LNCAP (cell line): ENCODE data around the gene CEP290.

ENCODE experiments used
- CTCF ChIP-seq: fragments of 450-650 bp; IDR thresholded peaks from 2 replicates; pipeline ENCODE4 v1.5.1; 2017; ENCODE audit warnings: mild to moderate bottlenecking

Gene CEP290

DNA sequence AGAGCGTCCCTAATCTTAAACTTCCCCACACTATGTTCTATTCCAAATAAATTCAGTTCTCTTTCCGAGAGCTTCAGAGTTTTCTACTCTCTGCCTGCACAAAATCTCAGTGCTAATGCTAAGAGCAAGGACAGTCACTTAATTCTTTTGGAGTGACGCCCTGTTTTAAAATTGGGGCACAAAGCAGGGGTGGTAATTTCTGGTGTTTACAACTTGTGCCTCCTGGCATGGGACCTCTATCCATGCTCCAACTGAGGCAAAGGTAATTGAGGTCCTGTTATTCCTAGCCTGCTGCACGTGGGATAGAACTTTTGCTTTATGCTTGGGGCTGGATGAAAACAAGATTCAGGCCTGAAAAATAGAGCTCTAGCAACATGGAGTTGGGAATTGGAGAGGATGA lies 135.5 kb downstream of the CEP290 start:
- no peak for TF ChIP-seq CTCF

GRCh38 chr12:88001327-88001726 lies 140.6 kb downstream of the CEP290 start:
- no peak for TF ChIP-seq CTCF
